GM12878 (cell line): ENCODE results near the gene HDDC3. TPM values are rescaled to one million over a fixed set of nuclear protein-coding genes. Genes with fewer than 3 reads are reported as not detected.

ENCODE experiments used
- ATAC-seq: fragments of 200-7000 bp; cut with Tn5 transposase; 3 replicates; pipeline ENCODE4 v1.9.1; 2020; ENCODE audit warnings: mild to moderate bottlenecking, moderate library complexity
- BruUV-seq: library from RNA; stranded (reverse); fragments of 400-500 nt; replicated peaks from 2 replicates; lab custom pipeline; 2021; lab: Mats Ljungman, UMichigan
- CTCF ChIA-PET: fragments of 300-600 bp; sonication (Branson Sonifier 250); formaldehyde crosslinking; extraction: SDS; loops from one replicate; lab custom pipeline; 2021; ENCODE audit warnings: inconsistent platforms; lab: Yijun Ruan, JAX
- POLR2A ChIA-PET: fragments of 350-600 bp; formaldehyde crosslinking; extraction: SDS; loops from one replicate; lab custom pipeline; 2021; ENCODE audit warnings: inconsistent platforms; lab: Charles Lee
- RAD21 ChIA-PET: fragments of 300-600 bp; sonication (Branson Sonifier 250); formaldehyde crosslinking; loops from one replicate; lab custom pipeline; 2023; ENCODE audit warnings: antibody characterized with exemption; ENCODE audit not compliant: unreplicated experiment; lab: Charles Lee
- SMC1A ChIA-PET: fragments of 300-600 bp; sonication (Branson Sonifier 250); formaldehyde crosslinking; loops from one replicate; lab custom pipeline; 2023; ENCODE audit not compliant: unreplicated experiment, uncharacterized antibody; lab: Charles Lee
- DNase-seq: peaks from one replicate; pipeline ENCODE4 v3.0.0-alpha.2; 2011; ENCODE audit warnings: low read depth, low spot score
- FAIRE-seq: peaks from 3 replicates; lab custom pipeline; 2011; peaks lifted over from hg19 to GRCh38; lab: Jason Lieb, UNC
- H2AFZ ChIP-seq: 2 replicates; pipeline ENCODE4 v1.6.0; 2011; ENCODE audit warnings: low read depth, low read length, control low read depth; ENCODE audit not compliant: control insufficient read depth
- H3K27ac ChIP-seq: 2 replicates; pipeline ENCODE4 v1.5.1; 2011; ENCODE audit warnings: control low read depth; ENCODE audit not compliant: control insufficient read depth, insufficient read depth
- H3K27me3 ChIP-seq, 2 experiments: replicated peaks in 1 of 2; 2 replicates each; pipeline versions ENCODE4 v1.6.0 to v1.6.1; 2011; ENCODE audit warnings: low read length in 1 of 2; ENCODE audit not compliant: control insufficient read depth in 2 of 2, insufficient read depth in 2 of 2
- H3K36me3 ChIP-seq, 2 experiments: 2 replicates each; pipeline ENCODE4 v1.5.1; 2011; ENCODE audit warnings: low read length in 1 of 2; ENCODE audit not compliant: control insufficient read depth in 2 of 2, insufficient read depth in 2 of 2
- H3K4me1 ChIP-seq: 2 replicates; pipeline ENCODE4 v1.6.1; 2011; ENCODE audit warnings: mild to moderate bottlenecking, low read length, moderate library complexity, mixed read lengths; ENCODE audit not compliant: control insufficient read depth, insufficient read depth
- H3K4me2 ChIP-seq: 2 replicates; pipeline ENCODE4 v1.6.0; 2011; ENCODE audit warnings: control low read depth; ENCODE audit not compliant: control insufficient read depth, insufficient read depth
- H3K4me3 ChIP-seq: fragments of 200-600 bp; sonication (generic); 2 replicates; pipeline ENCODE4 v1.5.1; 2016
- H3K79me2 ChIP-seq: 2 replicates; pipeline ENCODE4 v1.6.0; 2011; ENCODE audit warnings: low read length; ENCODE audit not compliant: control insufficient read depth, insufficient read depth
- H3K9ac ChIP-seq: 2 replicates; pipeline ENCODE4 v1.8.0; 2011; ENCODE audit warnings: low read length, control low read depth, mixed read lengths; ENCODE audit not compliant: control insufficient read depth, insufficient read depth
- H3K9me3 ChIP-seq: replicated peaks from 3 replicates; pipeline ENCODE4 v1.5.1; 2011; ENCODE audit warnings: mild to moderate bottlenecking, low read length; ENCODE audit not compliant: control insufficient read depth, insufficient read depth
- H4K20me1 ChIP-seq: 2 replicates; pipeline ENCODE4 v1.6.0; 2011; ENCODE audit not compliant: control insufficient read depth, insufficient read depth
- BCL11A ChIP-seq: IDR thresholded peaks from 2 replicates; pipeline ENCODE4 v1.6.1; 2011; ENCODE audit warnings: low read depth, low read length
- GATAD2B ChIP-seq: fragments of 450-650 bp; conservative IDR thresholded peaks from 2 replicates; pipeline ENCODE4 v1.6.1; 2017; ENCODE audit warnings: low read depth, mild to moderate bottlenecking, moderate library complexity
- NFXL1 ChIP-seq: fragments of 450-650 bp; IDR thresholded peaks from 2 replicates; pipeline ENCODE4 v1.6.1; 2017; ENCODE audit warnings: antibody characterized with exemption, mild to moderate bottlenecking, borderline replicate concordance
- POLR2A ChIP-seq: IDR thresholded peaks from 2 replicates; pipeline ENCODE4 v1.6.1; 2011; ENCODE audit warnings: low read depth, mild to moderate bottlenecking, low read length
- RBBP5 ChIP-seq: fragments of 200-600 bp; sonication (generic); conservative IDR thresholded peaks from 2 replicates; pipeline ENCODE4 v1.6.1; 2016
- SRF ChIP-seq, 2 experiments: IDR thresholded peaks; 2 replicates each; pipeline ENCODE4 v1.6.1; 2011; ENCODE audit warnings: low read depth in 2 of 2, low read length in 2 of 2, mild to moderate bottlenecking in 1 of 2, moderate library complexity in 1 of 2
- WGBS: methylation state at CpG from one replicate; pipeline ENCODE4 v1.1.6; 2016; ENCODE audit warnings: low lambda C conversion rate; ENCODE audit not compliant: insufficient replicate concordance, insufficient coverage; ENCODE audit errors: missing lambda C conversion rate; 5-methylcytosine and 5-hydroxymethylcytosine counted together
- in situ Hi-C: fragments of 300-500 bp; cut with MboI; formaldehyde crosslinking; loops from 9 replicates; pipeline ENCODE4 v1.14.3; 2018; ENCODE audit warnings: mixed read lengths
- intact Hi-C: fragments of 100-400 bp; cut with micrococcal nuclease; formaldehyde crosslinking; loops from one replicate; pipeline ENCODE4 v1.14.2; 2022; ENCODE audit not compliant: unreplicated experiment
- polyA plus RNA-seq, 11 experiments: library from polyadenylated mRNA; depleted of rRNA in 4 of 11; unstranded in 6 of 11; stranded (reverse) in 5 of 11; fragments of >200 nt; fragmentation: Nextera tagmentation in 4 of 11; fragmentation: Illumina TruSeq in 1 of 11; extraction: Ambion mirVana in 4 of 11; extraction: Trizol in 1 of 11; gene quantifications; 1 replicate in 1 of 11; 2 replicates in 10 of 11; pipeline versions ENCODE4 v1.2.1 to v1.2.3, GENCODE V29; 2011 to 2016; ENCODE audit warnings: inconsistent platforms in 2 of 11, missing spikeins in 2 of 11, low read depth in 1 of 11
- total RNA-seq, 4 experiments: library from RNA; depleted of rRNA in 3 of 4; stranded (reverse); fragments of >200 nt in 3 of 4; fragmentation: Illumina TruSeq in 1 of 4; extraction: Trizol in 1 of 4; gene quantifications; 2 replicates each; pipeline versions ENCODE4 v1.2.1 to v1.2.3, GENCODE V29; 2013 to 2021
- TF ChIP-seq, protein P1 (sequence below): fragments of 450-650 bp; IDR thresholded peaks from 2 replicates; pipeline ENCODE4 v1.6.1; 2018; ENCODE audit warnings: mild to moderate bottlenecking, low read depth, moderate library complexity; ENCODE audit not compliant: partially characterized antibody
- TF ChIP-seq, protein P2 (sequence below), 3 experiments: IDR thresholded peaks in 2 of 3; conservative IDR thresholded peaks in 1 of 3; 2 replicates each; pipeline ENCODE4 v1.5.1; 2011; ENCODE audit warnings: low read depth in 3 of 3, low read length in 3 of 3, mild to moderate bottlenecking in 3 of 3, control low read depth in 2 of 3, moderate library complexity in 2 of 3, inconsistent platforms in 1 of 3, mixed read lengths in 1 of 3; ENCODE audit not compliant: control insufficient read depth in 2 of 3, insufficient read depth in 1 of 3; ENCODE audit errors: extremely low read depth in 1 of 3
- TF ChIP-seq, protein P3 (sequence below): fragments of 450-650 bp; IDR thresholded peaks from 2 replicates; pipeline ENCODE4 v1.6.1; 2017; ENCODE audit warnings: mild to moderate bottlenecking

HDDC3 gene
- total and polyA plus RNA-seq, 10 of the 15 experiments (the other 5 are each of a cell fraction or from before 2014, with no cell fraction given) = 5.6 to 39.5 (median 23.0) TPM

DNA sequence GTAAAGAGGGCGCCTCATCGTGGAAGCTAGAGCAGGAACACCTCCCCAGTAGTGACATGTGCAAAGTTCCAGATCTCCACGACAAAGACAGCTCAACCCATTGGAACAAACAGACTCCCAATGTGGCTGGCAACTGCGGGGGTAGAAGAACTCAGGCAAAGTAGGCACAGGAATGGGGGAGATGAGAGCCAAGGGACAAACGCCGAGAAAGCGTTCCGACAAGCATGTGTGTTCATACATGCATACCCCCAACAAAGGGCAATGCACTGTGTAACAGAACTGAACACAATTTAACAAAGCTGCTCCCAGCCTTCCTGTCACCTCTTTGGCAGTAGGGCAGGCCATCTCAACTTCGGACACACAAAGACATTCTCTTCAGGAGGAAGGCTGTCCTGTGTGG, 33.9 kb upstream of the HDDC3 start:
- Histone ChIP-seq H3K27ac (no peak overlapping the region), H3K4me3 (no peak overlapping the region), H3K4me2 (no peak overlapping the region), H2AFZ (no peak overlapping the region)
- DNase-seq = no peak
- no peak for ATAC-seq
- SMC1A ChIA-PET = interaction anchor here (0.7 kb wide), 1 partner anchor 303 kb away, joined by 3 read pairs; no protein-coding TSS in a partner anchor
- CTCF ChIA-PET = interaction anchor here (1.2 kb wide), 1 partner anchor 10 kb away, joined by 5 read pairs; no protein-coding TSS in a partner anchor
- TF ChIP-seq SRF (IDR thresholded peaks at IDR 0.05; ENCODE audit: low read depth in 2 of 2, low read length in 2 of 2) (no peak), POLR2A (0 out of 2 replicates have a peak, but pooled peaks have one; percentile 20)
- TF ChIP-seq, all 136 proteins: peak for 1
- ChIA-PET RAD21 (no interaction called here), POLR2A (interaction anchor here (1.2 kb wide), 1 partner anchor 13 kb away, joined by 6 read pairs; no protein-coding TSS in a partner anchor)
- Histone ChIP-seq H3K79me2 (no peaks in the 10 kb centered on the region), H4K20me1 (no peaks in the 10 kb centered on the region), H3K4me1 (no peaks in the 10 kb centered on the region), H3K9ac (no peak overlapping the region), H3K9me3 (no peaks in the 10 kb centered on the region), H3K36me3 (peaks cover 39 to 49% of the 10 kb centered on the region in 2 experiments), H3K27me3 (no peaks in the 10 kb centered on the region)
- intact Hi-C loops (no loop called here), in situ Hi-C loops (loop anchor here (25.0 kb wide), 1 partner anchor 1379 kb away; the partner anchor contains the start of gene TICRR)
- no peak for FAIRE-seq
- WGBS = 96% methylated on average over 9 of the region's 9 CpGs
- no TSS peak for BruUV-seq

DNA sequence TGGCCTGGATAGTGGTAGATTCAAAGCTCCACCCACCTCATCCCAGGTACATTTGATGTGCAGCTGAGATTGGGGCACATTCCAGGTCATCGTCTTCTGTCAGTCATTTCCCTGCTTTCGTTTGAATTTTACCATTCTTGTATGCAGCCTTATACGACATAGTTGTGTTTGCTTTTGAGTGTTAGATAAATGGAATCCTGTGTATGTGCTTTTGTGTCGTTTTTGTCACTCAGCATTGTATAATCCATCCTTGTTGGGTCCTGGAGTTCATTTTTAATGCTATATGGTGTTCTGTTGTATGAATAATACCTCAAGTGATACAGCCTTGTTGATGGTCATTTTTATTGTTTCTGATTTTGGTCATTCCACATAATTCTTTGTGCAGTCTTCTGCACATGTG, 29.7 kb upstream of the HDDC3 start:
- TSS peak; percentile 14 for BruUV-seq
- Histone ChIP-seq H4K20me1 (no peaks in the 10 kb centered on the region), H3K36me3 (peaks cover 29 to 37% of the 10 kb centered on the region in 2 experiments), H3K4me1 (no peaks in the 10 kb centered on the region), H3K9ac (no peak overlapping the region), H3K27me3 (no peaks in the 10 kb centered on the region), H3K79me2 (peaks cover 5% of the 10 kb centered on the region), H3K4me2 (no peak overlapping the region), H2AFZ (no peak overlapping the region), H3K27ac (no peak overlapping the region), H3K9me3 (no peaks in the 10 kb centered on the region), H3K4me3 (no peak overlapping the region)
- in situ Hi-C loops = loop anchor here (25.0 kb wide), 1 partner anchor 1375 kb away; the partner anchor contains the start of gene TICRR
- ChIA-PET POLR2A (no interaction called here), SMC1A (interaction anchor here (1.0 to 1.7 kb wide), 2 partner anchors 17 to 66 kb away, joined by 3 to 5 read pairs; no protein-coding TSS in a partner anchor), RAD21 (no interaction called here), CTCF (interaction anchor here (1.5 kb wide), 1 partner anchor 71 kb away, joined by 6 read pairs; no protein-coding TSS in a partner anchor)
- 63% methylated on average over 4 of the region's 4 CpGs for WGBS
- no peak for ATAC-seq
- no peak for FAIRE-seq
- no peak for DNase-seq
- intact Hi-C loops = no loop called here
- TF ChIP-seq RBBP5 (no peak), BCL11A (no peak), GATAD2B (no peak), NFXL1 (no peak)
- TF ChIP-seq, protein P1, sequence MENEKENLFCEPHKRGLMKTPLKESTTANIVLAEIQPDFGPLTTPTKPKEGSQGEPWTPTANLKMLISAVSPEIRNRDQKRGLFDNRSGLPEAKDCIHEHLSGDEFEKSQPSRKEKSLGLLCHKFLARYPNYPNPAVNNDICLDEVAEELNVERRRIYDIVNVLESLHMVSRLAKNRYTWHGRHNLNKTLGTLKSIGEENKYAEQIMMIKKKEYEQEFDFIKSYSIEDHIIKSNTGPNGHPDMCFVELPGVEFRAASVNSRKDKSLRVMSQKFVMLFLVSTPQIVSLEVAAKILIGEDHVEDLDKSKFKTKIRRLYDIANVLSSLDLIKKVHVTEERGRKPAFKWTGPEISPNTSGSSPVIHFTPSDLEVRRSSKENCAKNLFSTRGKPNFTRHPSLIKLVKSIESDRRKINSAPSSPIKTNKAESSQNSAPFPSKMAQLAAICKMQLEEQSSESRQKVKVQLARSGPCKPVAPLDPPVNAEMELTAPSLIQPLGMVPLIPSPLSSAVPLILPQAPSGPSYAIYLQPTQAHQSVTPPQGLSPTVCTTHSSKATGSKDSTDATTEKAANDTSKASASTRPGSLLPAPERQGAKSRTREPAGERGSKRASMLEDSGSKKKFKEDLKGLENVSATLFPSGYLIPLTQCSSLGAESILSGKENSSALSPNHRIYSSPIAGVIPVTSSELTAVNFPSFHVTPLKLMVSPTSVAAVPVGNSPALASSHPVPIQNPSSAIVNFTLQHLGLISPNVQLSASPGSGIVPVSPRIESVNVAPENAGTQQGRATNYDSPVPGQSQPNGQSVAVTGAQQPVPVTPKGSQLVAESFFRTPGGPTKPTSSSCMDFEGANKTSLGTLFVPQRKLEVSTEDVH = no peak
- TF ChIP-seq, protein P2, sequence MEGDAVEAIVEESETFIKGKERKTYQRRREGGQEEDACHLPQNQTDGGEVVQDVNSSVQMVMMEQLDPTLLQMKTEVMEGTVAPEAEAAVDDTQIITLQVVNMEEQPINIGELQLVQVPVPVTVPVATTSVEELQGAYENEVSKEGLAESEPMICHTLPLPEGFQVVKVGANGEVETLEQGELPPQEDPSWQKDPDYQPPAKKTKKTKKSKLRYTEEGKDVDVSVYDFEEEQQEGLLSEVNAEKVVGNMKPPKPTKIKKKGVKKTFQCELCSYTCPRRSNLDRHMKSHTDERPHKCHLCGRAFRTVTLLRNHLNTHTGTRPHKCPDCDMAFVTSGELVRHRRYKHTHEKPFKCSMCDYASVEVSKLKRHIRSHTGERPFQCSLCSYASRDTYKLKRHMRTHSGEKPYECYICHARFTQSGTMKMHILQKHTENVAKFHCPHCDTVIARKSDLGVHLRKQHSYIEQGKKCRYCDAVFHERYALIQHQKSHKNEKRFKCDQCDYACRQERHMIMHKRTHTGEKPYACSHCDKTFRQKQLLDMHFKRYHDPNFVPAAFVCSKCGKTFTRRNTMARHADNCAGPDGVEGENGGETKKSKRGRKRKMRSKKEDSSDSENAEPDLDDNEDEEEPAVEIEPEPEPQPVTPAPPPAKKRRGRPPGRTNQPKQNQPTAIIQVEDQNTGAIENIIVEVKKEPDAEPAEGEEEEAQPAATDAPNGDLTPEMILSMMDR (IDR thresholded peaks at IDR 0.05 in 2 of 3, conservative IDR thresholded peaks at IDR 0.05 in 1 of 3; ENCODE audit: control insufficient read depth in 2 of 3, extremely low read depth in 1 of 3, insufficient read depth in 1 of 3, low read depth in 3 of 3, low read length in 3 of 3) = no peak
- TF ChIP-seq, protein P3, sequence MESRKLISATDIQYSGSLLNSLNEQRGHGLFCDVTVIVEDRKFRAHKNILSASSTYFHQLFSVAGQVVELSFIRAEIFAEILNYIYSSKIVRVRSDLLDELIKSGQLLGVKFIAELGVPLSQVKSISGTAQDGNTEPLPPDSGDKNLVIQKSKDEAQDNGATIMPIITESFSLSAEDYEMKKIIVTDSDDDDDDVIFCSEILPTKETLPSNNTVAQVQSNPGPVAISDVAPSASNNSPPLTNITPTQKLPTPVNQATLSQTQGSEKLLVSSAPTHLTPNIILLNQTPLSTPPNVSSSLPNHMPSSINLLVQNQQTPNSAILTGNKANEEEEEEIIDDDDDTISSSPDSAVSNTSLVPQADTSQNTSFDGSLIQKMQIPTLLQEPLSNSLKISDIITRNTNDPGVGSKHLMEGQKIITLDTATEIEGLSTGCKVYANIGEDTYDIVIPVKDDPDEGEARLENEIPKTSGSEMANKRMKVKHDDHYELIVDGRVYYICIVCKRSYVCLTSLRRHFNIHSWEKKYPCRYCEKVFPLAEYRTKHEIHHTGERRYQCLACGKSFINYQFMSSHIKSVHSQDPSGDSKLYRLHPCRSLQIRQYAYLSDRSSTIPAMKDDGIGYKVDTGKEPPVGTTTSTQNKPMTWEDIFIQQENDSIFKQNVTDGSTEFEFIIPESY = no peak
